Ishikawa (cell line): ENCODE data around the gene SLC8A1.

ENCODE experiments used
- CEBPB ChIP-seq: IDR thresholded peaks from 2 replicates; pipeline ENCODE4 v1.6.1; 2012
- EP300 ChIP-seq: IDR thresholded peaks from 2 replicates; pipeline ENCODE4 v1.6.1; 2012; ENCODE audit warnings: borderline replicate concordance
- TCF12 ChIP-seq: IDR thresholded peaks from 2 replicates; pipeline ENCODE4 v1.6.1; 2012; ENCODE audit warnings: low read depth
- TEAD4 ChIP-seq: IDR thresholded peaks from 2 replicates; pipeline ENCODE4 v1.6.1; 2012

GRCh38 chr2:40346535-40347354, 105.1 kb downstream of the SLC8A1 start:
- TF ChIP-seq TCF12 (no peak), CEBPB (no peak), TEAD4 (no peak), EP300 (no peak)
